ENCODE results near the gene LGR6.

DNA sequence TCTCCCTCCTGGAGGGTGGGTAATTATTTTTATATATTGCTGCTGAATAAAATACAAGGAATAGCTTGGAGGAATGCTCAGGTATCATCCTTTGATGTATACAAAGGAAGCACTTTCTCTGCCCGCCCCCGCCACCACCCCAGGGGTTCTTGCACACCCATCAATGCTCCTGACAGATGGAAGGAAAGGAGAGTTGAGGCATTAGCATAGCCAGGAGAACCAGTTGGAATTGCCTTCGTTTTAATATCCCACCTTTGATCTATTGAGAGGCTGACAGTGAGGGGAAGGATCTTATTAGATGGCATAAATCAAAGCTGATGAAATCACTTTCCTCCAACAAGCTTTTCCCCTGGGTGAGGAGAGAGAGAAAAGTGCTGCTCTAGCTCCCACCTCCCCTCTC, 71.1 kb downstream of the LGR6 start:
- TF ChIP-seq POLR2AphosphoS5 (IDR thresholded peaks at IDR 0.05; ENCODE audit: low read depth, low read length) (no peak), SIN3A (IDR thresholded peaks at IDR 0.05; ENCODE audit: borderline replicate concordance, insufficient read depth, low read length) (no peak), TAF1 (IDR thresholded peaks at IDR 0.05; ENCODE audit: borderline replicate concordance, insufficient read depth, low read length) (no peak), FOXP2 (optimal IDR thresholded peaks at IDR 0.05; ENCODE audit: borderline replicate concordance, extremely low read depth, extremely low read length, insufficient read depth) (no peak)
- TF ChIP-seq, protein P1, sequence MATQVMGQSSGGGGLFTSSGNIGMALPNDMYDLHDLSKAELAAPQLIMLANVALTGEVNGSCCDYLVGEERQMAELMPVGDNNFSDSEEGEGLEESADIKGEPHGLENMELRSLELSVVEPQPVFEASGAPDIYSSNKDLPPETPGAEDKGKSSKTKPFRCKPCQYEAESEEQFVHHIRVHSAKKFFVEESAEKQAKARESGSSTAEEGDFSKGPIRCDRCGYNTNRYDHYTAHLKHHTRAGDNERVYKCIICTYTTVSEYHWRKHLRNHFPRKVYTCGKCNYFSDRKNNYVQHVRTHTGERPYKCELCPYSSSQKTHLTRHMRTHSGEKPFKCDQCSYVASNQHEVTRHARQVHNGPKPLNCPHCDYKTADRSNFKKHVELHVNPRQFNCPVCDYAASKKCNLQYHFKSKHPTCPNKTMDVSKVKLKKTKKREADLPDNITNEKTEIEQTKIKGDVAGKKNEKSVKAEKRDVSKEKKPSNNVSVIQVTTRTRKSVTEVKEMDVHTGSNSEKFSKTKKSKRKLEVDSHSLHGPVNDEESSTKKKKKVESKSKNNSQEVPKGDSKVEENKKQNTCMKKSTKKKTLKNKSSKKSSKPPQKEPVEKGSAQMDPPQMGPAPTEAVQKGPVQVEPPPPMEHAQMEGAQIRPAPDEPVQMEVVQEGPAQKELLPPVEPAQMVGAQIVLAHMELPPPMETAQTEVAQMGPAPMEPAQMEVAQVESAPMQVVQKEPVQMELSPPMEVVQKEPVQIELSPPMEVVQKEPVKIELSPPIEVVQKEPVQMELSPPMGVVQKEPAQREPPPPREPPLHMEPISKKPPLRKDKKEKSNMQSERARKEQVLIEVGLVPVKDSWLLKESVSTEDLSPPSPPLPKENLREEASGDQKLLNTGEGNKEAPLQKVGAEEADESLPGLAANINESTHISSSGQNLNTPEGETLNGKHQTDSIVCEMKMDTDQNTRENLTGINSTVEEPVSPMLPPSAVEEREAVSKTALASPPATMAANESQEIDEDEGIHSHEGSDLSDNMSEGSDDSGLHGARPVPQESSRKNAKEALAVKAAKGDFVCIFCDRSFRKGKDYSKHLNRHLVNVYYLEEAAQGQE (IDR thresholded peaks at IDR 0.05; ENCODE audit: insufficient read depth in 1 of 2, low read depth in 2 of 2, low read length in 2 of 2), result no peak

All from PFSK-1 (cell line).